Uterus (tissue), 4 donors: ENCODE results near the gene EVL. TPM values are rescaled to one million over a fixed set of nuclear protein-coding genes. Genes with fewer than 3 reads are reported as not detected.

Experiments
- DNase-seq, 2 donors: peaks; one replicate each; pipeline ENCODE4 v3.0.0-alpha.2; 2019 to 2020
- H3K27ac ChIP-seq, 2 donors: fragments of 200-600 bp; sonication (generic); 1 replicate in 1 of 2; 2 replicates in 1 of 2; pipeline ENCODE4 v1.5.1; 2016 to 2018
- H3K27me3 ChIP-seq, 2 donors: fragments of 200-600 bp; sonication (generic); one replicate each; pipeline ENCODE4 v1.5.1; 2018 to 2019; ENCODE audit warnings: control low read depth in 1 of 2
- H3K36me3 ChIP-seq, 2 donors: fragments of 200-600 bp; sonication (generic); one replicate each; pipeline ENCODE4 v1.5.1; 2019; ENCODE audit warnings: control low read depth in 1 of 2
- H3K4me1 ChIP-seq, 2 donors: fragments of 200-600 bp; sonication (generic); one replicate each; pipeline ENCODE4 v1.5.1; 2018 to 2019; ENCODE audit warnings: control low read depth in 1 of 2
- H3K4me3 ChIP-seq, 2 donors: fragments of 200-600 bp; sonication (generic); 1 replicate in 1 of 2; 2 replicates in 1 of 2; pipeline ENCODE4 v1.5.1; 2018 to 2019; ENCODE audit warnings: mild to moderate bottlenecking in 1 of 2
- H3K9me3 ChIP-seq, 2 donors: fragments of 200-600 bp; sonication (generic); one replicate each; pipeline ENCODE4 v1.5.1; 2019; ENCODE audit warnings: control low read depth in 1 of 2
- CTCF ChIP-seq, 4 experiments: fragments of 200-600 bp in 2 of 4; fragments of 450-650 bp in 2 of 4; sonication (generic) in 2 of 4; IDR thresholded peaks; one replicate each; pipeline ENCODE4 v1.5.1; 2016 to 2019; ENCODE audit warnings: antibody characterized with exemption in 4 of 4, mild to moderate bottlenecking in 2 of 4, moderate library complexity in 1 of 4
- POLR2A ChIP-seq, 2 donors: fragments of 450-650 bp; IDR thresholded peaks; one replicate each; pipeline ENCODE4 v1.6.1; 2016; ENCODE audit warnings: antibody characterized with exemption in 2 of 2, mild to moderate bottlenecking in 1 of 2, moderate library complexity in 1 of 2
- intact Hi-C: fragments of 100-400 bp; cut with DNase I; formaldehyde crosslinking; loops from one replicate; pipeline ENCODE4 v1.15.1; 2023; ENCODE audit warnings: low total_unique reads
- total RNA-seq, 4 donors: library from RNA; depleted of rRNA in 3 of 4; stranded (reverse); fragments of >200 nt in 3 of 4; gene quantifications; one replicate each; pipeline versions ENCODE4 v1.1.0 to v1.2.4, GENCODE V29; 2014 to 2023
- donor health status: DM: yes; HTN: yes; CAD: no.

EVL gene
- total RNA-seq, 4 donors from 2014 or later, result 22.1 to 133 (median 67.5) TPM

GRCh38 chr14:100108042-100108825, 43.0 kb downstream of the EVL start:
- peaks cover 0 to 20% of the 10 kb centered on the region in 2 donors for H3K4me1 ChIP-seq
- DNase-seq, result peak; percentile 81 to 84
- H3K36me3 ChIP-seq, result no peaks in the 10 kb centered on the region
- H3K27me3 ChIP-seq, result no peaks in the 10 kb centered on the region
- no peaks in the 10 kb centered on the region for H3K9me3 ChIP-seq
- intact Hi-C loops, result loop anchor here (5.0 kb wide), 1 partner anchor 126 kb away; no protein-coding TSS in a partner anchor
- peak overlapping the region; percentile 38 to 51 for H3K27ac ChIP-seq
- peak; percentile 79 to 90 (median 86) for TF ChIP-seq CTCF (IDR thresholded peaks at IDR 0.05)
- TF ChIP-seq POLR2A (IDR thresholded peaks at IDR 0.05), result no peak
- no peak overlapping the region for H3K4me3 ChIP-seq

DNA sequence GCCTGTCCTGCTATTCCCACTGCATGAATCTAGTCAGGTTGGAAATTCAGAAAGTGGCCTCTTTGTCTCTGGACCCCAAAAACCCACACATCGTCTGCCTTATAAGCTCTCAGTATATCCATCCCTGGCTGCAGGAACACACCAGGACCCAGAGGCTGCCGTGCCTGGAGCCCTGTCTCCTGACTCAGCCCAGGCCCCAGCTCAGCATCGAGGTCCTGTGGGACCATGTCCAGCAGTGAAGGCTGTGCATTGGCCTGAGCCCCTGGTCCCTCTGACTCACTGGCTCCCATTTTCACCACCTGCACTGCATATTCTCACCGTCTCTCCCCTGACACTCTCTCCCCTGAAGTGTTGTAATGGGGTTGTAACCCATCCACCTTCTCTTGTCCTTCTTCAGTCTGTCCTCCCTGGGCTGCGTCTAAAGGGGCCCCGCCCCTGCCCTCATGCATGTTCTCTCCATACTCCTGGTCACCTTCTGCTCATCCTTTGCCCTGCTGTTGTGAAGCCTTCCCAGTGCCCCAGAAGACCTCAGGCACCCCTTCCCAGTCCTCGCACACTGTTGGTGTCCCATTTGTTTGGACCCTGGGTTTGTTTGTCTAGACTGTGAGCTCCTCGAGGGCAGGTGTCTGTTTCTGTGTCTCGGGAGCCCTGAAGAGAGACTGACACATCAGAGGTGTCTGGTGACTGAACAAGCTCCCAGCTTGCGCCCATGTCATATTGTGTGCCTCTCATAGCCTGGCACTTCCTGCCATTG, 43.8 kb downstream of the EVL start:
- H3K27me3 ChIP-seq, result no peaks in the 10 kb centered on the region
- H3K4me1 ChIP-seq, result peaks cover 0 to 12% of the 10 kb centered on the region in 2 donors
- intact Hi-C loops, result loop anchor here (5.0 kb wide), 1 partner anchor 127 kb away; no protein-coding TSS in a partner anchor
- no peaks in the 10 kb centered on the region for H3K9me3 ChIP-seq
- no peak overlapping the region for H3K4me3 ChIP-seq
- H3K27ac ChIP-seq, result peak overlapping the region; percentile 38 to 51
- TF ChIP-seq POLR2A (IDR thresholded peaks at IDR 0.05) (no peak), CTCF (IDR thresholded peaks at IDR 0.05) (no peak)
- no peaks in the 10 kb centered on the region for H3K36me3 ChIP-seq
- no peak for DNase-seq

DNA sequence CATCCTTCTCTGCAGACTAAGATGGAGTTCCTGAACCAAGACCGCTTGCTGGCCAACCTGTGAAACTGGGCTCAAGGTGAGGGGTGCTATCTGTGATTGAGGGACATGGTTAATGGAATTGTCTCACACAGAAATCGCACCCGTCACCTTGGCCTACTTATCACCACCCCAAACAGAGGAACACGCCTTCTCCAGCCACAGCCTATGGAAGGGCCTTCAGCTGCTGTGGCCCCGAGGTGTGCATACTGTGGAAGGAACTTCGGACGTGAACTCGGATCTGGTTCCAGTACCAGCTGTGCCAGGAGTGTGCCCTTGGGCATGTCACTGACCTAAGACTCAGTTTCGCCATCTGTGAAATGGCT, 44.4 kb downstream of the EVL start:
- Histone ChIP-seq H3K27me3 (no peaks in the 10 kb centered on the region), H3K4me1 (peaks cover 0 to 12% of the 10 kb centered on the region in 2 donors), H3K4me3 (no peak overlapping the region), H3K27ac (no peak overlapping the region), H3K9me3 (no peaks in the 10 kb centered on the region), H3K36me3 (no peaks in the 10 kb centered on the region)
- no peak for DNase-seq
- TF ChIP-seq CTCF (IDR thresholded peaks at IDR 0.05) (no peak), POLR2A (IDR thresholded peaks at IDR 0.05) (no peak)
- intact Hi-C loops, result loop anchor here (5.0 kb wide), 1 partner anchor 127 kb away; no protein-coding TSS in a partner anchor

- no peaks in the 10 kb centered on the region for H3K9me3 ChIP-seq
- H3K27ac ChIP-seq, result no peak overlapping the region
- DNase-seq, result no peak
- no peak for TF ChIP-seq POLR2A (IDR thresholded peaks at IDR 0.05)
- TF ChIP-seq CTCF (IDR thresholded peaks at IDR 0.05), result no peak
- H3K4me1 ChIP-seq, result peaks cover 0 to 1% of the 10 kb centered on the region in 2 donors
- H3K4me3 ChIP-seq, result no peak overlapping the region
- intact Hi-C loops, result no loop called here
- no peaks in the 10 kb centered on the region for H3K27me3 ChIP-seq
- H3K36me3 ChIP-seq, result no peaks in the 10 kb centered on the region
Observed at GRCh38 chr14:100110816-100111215, 45.6 kb downstream of the EVL start.
